CD4-positive, alpha-beta T cell treated with Interferon gamma for 1 hour (primary cell): ENCODE data around the gene BSCL2.
"Not testable (repeated sequence)": the region's sequence is repeated elsewhere in the genome, so short reads cannot be mapped to it uniquely, and the experiment has no call there.

Experiments
- DNase-seq: peaks from one replicate; pipeline ENCODE4 v3.0.0-alpha.2; 2020

Gene BSCL2

DNA sequence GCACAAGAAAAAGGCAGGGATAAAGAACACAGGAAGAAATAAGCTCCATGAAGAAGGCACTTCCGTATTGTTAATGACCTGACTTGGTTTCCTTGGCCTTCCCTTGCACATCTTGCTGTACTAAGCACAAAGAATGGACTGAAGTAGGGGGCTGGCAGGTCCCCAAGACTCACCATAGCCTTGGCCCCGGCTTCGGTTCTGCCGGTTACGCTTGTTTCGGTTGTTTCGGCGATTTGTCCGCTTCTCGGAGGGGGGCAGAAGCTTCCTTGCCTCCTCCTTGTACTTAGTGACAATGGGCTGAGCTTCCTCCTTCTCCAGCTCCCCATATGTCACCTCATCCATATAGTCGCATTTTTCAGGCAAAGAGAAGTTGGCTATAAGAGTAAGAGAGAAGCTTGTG is 9.6 kb upstream of the BSCL2 start:
- no peak for DNase-seq

DNA sequence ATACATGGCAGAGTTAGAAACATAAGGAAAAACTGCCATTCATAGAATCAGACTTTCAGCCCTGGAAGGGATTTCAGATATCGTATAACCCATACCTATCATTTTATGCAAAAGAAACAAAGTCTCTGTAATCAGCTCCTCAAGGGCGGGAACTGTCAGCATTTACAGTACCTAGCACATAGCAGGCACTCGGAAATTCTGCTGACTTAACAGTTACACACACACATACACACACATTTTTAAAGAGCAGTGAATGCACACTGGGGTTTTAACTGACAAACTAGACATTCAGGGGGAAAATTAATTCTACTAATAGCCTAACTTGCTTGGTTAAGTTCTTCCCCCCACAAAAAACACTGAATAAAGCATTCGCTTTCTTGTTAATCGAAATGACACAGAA is 9.0 kb upstream of the BSCL2 start:
- DNase-seq = no peak

DNA sequence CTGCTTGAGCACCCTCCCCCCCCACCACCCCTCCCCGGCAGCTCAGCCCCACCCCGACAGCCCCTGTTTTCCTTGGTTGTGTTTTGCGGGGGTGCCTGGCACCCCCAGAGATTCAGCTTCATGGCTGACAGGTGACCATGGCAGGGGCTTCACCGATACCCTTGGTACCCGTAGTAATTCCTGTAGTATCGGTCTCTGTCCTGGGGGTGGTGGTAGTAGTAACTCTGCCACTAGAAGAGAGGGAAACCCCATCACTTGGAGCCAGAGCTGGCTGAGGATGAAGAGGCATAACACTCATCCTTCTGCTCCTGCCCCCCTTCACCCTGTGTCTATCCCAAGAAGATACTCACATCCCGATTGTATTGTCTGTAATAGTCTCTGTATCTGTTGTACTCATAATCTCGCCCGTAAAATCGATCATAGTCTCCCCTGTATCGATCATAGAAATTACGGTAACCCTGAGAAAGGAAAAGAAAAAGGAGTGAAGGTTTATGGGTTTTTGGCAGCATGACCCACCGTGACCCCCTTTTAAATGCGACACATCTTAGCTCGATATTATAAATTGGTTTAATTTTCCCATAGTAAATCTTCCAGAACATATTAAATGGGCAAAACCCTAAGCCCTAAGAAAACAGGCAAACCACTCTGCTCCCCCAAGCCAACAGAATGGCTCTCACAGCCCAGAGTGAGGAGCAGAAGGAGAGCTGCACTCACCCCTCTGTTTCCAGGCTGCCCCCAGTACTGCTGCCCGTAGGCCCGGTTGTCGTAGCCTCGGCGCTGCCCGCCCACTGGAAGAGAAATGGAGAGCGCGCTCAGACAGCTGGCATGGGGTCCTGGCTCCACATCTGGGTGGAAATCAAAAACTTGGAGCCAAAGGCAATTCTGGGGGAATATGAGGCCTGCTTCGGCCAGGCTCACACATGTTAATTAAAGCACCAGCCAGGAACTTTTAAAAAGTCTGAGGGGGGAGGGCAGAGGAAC is 8.2 kb upstream of the BSCL2 start:
- DNase-seq = no peak

DNA sequence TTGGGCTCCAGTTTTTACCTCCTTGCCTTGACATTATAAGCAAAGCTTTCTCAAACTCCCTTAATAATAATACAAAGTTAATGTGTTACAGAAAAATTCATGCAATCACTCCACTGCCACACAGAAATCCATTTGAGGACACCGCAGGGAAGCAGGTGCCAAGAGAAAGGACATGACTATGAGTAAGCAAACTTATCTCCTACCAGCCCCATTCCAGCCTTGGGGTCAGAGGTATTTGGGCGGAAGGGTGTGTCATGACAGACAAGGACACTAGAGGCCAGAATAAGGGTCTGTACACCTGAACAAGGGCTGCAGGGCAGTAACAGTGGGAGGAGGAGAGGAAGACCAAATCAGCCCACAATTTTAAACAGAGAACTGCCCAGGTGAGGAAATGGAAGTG is 6.1 kb upstream of the BSCL2 start:
- DNase-seq = no peak

DNA sequence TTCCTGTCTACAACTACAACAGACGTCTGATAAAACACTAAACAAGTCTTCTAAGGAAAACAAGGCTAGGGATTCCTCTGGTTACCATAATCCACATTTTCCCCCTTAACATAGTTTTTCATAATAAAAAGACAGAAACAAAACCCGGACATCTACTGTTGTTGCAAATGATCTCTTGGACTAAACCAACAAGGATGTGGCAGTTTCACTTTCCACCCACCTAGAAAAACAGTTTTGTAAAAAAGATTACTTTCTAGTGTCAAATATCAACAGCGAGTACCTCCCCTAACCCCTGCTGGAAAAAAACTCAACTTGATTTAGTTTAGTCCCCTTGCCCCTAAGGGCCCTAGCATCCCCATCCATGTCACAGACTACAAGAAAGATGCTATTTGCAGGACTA is 5.6 kb upstream of the BSCL2 start:
- DNase-seq = no peak

DNA sequence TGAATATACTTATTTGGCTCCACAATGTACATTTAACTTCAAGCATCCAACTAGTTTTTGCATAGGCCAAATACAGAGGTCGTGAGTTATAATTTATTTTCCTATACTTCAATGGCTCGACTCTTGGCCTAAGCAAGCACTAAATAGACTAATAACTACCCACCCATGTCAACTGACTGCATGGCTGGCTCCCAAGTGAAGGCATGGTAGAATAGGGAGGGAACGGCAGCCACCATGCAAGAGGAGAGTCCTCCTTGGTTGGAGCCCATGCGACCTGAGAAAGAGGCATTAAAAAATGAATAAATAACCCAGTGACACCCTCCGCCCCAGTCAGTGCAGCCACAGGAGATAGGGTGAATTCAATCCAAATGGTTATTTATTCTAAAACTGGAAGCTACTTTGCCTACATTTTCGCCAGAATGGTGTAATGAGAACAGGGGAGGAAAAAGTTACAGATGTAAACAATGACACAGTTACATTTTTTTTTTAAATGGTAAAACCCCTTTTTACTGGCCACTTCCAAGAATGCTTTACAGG is 5.1 kb upstream of the BSCL2 start:
- no peak for DNase-seq

DNA sequence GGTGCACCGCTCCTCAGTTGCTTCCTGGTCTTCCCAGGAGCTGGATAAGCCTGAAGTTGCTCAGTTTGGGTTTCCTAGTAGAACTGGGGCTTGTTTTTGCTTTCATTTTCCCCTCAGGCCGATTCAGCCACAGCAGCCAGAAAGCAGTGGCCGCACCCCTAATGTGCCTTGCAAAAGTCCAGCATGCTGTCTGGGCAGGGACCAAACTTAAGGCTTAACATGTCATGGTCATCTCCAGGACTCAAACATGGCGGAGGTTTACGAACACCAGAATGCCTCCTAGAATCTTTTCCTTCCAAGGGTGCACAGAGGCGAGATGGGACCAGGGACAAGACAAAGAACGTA is 2.7 kb upstream of the BSCL2 start:
- no peak for DNase-seq

DNA sequence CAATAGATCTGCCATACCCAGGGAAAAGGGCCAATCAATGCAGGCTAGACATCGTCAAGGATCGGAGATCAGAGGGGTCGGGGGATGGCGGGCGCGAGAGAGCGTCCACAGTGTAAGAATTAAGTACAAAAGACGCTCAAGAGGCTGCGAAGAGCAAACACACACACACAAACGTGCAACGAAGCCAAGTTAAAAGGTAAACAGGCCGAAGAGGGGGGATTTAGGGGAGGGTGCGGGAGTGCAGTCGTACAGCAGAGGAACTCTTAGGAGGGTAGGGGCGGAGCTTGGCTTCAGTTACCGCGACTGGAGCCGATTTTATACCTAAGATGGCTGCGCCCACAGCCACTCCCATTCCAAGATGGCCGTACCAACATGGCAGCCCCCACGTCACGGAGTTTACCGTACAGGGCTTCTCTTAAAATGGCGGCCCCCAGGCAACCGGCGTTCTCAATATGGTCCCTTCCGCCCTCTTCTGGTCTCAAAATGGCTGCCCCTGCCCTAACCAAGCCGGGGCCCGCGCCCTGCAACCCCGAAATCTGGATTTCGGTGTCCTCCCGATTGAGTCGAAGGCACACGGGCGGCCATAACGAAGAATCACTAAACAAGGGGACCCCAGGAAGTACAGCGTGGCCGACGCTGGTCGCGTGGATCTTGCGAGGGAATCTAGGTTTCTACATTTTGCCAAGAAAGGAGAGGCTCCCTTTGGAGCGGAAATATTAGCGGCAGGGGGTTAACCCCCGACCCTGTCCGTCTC is 2.2 kb upstream of the BSCL2 start:
- DNase-seq = peak; percentile 98

DNA sequence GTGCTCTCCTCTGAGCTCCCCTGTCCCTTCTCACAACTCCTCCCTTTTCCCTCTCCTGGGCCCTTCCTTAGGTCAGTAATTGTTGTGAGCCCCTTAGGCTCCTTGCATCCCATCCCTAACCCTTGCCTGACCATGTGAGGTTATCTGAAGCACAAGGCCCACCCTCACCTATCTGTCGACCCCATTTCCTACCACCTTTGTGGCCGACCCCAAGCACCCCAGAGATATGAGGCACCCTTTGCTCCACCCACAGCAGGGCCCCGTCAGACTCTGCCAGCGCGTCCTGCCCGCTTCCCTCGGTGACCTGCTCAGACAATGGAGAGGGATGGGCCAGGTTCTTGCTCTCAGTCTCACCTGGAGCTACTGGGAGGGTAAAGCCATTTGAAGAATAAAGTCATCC is 1.6 kb upstream of the BSCL2 start:
- DNase-seq = peak; percentile 35

DNA sequence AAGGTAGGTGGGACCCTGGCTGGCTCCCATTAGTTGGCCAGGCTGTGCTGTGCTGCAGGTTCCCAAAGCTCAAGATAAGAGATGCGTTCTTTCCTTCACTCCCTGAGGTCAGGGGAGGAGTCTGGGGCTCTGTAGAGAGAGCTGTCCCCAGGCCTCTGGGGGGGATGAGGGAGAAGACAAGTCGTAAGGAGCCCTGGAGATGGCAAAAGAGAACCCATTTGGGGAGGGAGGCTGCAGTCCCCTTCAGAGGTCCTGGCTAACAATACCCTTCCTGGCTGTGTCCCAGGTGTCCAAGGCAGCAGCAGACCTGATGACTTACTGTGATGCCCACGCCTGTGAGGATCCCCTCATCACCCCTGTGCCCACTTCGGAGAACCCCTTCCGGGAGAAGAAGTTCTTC is 1.2 kb upstream of the BSCL2 start:
- no peak for DNase-seq

DNA sequence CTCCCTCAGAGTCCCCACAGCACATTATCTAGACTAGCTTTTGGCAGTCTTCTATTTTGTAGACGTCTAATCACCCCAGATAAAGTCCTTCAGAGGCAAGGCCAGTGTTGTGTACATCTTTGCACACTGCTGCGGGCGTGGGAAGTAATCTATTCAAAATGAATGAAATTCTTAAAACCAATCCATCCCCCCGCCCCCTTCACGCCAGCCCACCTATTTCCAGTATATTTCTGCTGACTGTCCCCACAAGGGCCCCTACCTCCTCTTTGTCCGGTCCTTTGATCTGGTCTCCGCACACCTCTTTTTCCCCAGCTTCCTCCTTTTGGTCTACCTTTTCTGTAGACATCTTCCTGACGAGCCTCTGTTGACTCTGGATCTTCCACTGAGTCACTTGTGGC is 375 bp downstream of the BSCL2 start:
- DNase-seq = no peak

DNA sequence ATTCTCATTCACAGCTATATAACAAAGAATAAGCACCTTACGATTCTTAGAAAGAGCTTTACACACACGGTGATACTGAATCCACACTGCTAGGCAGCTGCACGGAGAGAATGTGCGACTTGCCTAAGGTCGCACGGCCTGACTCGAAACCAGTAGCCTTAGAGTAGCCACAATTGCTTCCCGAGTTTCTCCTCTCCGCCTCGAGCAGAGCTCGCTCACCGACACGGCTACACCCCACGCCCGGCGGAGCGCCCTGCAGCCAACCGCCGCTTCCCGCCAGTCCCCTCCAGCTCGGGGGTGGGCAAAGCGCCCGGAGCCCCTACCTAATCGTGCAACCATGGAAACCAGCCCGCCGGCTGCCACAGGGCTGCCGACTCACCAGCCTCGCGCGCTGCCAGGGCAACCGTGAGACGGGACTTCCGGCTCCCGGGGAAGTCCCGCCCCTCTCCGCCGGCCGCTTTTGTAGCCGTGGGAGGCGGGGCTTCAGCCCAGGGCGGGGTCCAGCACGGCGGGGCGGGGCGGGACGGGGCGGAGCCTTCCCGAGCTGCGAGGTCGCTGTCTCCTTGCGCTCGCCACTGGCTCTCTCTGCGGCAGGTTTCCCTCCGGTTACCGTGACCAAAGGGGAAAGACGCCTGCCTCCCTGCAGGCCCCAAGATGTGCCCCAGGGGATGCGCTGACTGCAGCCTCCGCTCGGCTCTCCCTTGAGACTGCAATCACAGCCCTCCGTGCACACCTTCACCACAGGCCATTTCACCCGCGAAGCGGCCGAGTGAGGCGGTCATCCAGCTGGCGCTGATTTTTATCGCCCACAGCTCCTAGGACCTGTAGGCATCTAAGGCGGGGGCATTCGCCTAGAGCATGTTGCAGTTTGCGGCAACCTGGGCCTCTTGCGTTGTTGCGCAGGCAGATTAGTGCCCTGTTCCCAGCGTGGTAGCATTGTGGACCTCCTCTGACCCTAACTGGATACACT is 1.1 kb downstream of the BSCL2 start:
- DNase-seq = peak; percentile 93

DNA sequence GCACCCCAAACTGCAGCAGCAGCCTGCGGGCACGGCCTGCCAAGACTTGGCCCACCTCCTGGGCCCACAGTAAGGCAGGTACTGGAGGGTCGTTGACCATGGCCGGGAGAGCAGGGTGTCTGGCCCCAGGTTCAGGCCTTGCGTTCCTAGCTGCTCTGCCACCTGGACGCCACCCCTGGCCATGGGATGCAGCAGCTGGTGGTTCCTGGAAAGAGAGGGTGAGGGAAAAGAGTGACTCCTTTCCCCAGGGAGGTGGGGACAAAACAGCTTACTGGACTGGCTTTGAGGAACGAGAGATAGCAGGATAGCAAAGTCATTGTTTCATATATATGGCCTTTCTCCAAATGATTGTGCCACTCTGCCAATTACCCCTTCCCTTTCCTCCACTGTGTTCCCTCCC is 1.8 kb downstream of the BSCL2 start:
- DNase-seq = no peak

DNA sequence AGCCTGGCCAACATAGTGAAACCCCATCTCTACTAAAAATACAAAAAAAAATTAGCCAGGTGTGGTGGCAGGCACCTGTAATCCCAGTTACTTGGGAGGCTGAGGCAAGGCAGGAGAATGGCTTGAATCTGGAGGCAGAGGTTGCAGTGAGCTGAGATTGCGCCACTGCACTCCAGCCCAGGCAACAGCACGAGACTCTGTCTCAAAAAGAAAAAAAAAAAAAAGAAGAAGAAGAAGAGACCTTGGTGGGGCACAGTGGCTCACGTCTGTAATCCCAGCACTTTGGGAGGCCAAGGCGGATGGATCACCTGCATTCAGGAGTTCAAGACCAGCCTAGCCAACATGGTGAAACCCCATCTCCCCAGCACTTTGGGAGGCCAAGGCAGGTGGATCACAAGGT is 3.3 kb downstream of the BSCL2 start:
- DNase-seq = not testable (repeated sequence)

DNA sequence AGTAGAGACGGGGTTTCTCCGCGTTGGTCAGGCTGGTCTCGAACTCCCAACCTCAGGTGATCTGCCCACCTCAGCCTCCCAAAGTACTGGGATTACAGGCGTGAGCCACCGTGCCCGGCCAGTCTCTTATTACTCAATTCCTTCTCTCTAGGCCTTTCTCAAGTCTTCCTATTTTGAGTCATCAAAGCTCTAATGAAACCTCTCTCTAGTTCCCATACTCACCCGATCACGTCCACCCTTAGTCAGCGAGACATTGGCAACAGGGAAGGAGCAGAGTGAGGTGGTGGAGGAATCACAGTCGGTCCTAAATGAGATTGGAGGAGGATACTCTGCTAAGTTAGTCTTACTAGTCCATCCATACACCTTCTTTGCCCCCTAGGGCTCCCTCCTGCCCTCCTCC is 5.0 kb downstream of the BSCL2 start:
- DNase-seq = peak; percentile 22

DNA sequence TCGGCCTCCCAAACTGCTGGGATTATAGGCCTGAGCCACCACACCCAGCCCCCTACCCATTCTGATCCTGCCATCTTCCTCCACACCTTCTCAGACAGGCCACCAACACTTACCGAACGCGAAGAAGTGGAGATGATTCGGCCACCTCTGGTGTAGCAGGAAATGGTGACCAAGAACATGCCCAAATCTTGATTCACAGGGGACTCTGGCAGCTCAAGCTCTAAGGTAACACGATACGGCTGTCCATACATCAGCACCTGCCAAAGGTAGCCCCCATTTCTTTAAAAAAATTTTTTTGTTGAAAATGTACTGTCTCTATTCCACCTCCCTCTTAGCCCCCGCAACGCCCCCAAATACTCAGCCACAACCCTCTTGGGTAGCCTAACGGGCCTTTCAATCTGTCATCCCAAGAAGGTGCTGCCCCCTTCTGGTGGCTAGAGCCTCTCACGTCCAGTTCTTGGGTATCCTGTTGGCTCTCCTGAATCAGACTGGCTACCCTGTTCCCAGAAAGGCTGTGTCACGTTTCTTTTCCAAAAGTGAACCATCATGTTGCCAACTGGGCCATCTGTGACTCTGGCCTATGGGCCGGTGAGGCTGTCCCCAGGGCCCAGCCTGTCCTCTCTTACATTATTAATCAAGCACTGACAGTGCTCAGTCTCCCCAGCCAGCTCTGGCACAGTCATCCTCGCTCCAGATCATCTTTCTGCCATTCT is 12.6 kb downstream of the BSCL2 start:
- DNase-seq = peak; percentile 74

DNA sequence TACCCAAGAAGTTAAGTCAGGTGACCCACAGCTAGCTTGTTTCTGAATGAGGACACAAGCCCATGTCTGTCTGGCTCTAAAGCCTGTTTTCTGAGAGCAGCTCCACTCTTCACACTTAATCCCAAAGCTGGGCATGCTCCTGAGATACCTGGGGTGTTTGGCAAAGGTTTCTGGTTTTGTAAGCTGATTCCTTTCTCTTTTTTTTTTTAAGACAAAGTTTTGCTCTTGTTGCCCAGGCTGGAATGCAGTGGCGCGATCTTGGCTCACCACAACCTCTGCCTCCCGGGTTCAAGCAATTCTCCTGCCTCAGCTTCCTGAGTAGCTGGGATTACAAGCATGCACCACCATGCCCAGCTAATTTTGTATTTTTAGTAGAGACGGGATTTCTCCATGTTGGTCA is 13.6 kb downstream of the BSCL2 start:
- not testable (repeated sequence) for DNase-seq

DNA sequence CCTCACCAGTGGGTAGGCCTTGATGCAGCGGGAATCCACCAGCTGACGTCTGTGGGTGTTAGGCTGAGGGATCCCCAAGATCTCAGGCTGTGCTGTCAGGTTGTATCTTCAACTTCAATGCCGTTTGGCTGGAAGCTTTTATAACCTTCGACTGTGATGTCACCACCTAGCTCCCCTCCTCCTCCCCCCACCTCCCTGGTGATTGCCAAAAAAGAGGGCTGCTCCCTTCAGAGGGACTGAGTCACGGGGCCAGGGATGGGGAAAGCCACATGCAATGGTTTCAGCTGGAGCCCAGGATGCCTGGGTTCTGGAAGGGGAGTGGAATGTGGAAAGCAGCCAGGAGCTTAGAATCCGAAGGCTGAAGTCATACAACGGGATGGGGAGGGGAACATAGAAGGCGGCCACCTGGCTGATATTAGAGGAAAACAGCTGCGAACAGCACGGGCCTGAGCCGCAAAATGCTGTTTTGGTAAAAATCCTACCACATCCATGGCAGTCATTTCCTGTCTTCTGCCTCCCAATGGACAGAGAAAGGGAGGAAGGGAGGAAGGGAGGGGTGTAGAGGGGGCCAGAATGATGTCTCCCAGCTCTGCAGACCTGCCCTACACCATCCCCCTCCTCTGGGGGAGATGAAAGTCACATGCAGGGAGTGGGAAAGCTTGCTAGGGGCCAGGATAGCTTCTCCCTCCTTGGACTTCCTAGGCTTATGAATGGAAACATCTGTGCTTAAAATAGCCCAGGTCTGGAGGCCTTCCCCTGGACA is 17.6 kb downstream of the BSCL2 start, which contains the start of gene LRRN4CL:
Gene LRRN4CL, minus strand, starts transcription at position 110 of the 763 bp plus-strand sequence. CDS start 1,022 bp downstream, outside the sequence.
- no peak for DNase-seq

DNA sequence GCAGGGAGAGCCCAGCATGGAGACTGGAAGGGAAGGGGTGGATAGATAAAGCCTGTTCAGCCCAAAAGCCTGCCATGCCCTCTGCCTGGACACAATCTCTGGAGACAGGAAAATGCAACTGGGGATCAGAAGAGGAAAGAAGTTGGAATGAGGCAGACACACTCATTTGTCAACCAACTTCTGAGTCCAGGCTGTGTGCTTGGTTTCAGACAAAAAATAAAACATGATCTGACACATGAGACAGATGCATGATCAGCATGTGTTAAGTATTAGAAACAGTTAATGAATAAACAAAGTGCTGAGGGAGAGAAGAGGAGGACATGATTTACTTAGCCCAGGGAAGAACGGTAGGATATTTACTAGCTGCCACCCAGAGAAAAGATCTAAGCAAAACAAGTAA is 18.7 kb downstream of the BSCL2 start:
- no peak for DNase-seq

DNA sequence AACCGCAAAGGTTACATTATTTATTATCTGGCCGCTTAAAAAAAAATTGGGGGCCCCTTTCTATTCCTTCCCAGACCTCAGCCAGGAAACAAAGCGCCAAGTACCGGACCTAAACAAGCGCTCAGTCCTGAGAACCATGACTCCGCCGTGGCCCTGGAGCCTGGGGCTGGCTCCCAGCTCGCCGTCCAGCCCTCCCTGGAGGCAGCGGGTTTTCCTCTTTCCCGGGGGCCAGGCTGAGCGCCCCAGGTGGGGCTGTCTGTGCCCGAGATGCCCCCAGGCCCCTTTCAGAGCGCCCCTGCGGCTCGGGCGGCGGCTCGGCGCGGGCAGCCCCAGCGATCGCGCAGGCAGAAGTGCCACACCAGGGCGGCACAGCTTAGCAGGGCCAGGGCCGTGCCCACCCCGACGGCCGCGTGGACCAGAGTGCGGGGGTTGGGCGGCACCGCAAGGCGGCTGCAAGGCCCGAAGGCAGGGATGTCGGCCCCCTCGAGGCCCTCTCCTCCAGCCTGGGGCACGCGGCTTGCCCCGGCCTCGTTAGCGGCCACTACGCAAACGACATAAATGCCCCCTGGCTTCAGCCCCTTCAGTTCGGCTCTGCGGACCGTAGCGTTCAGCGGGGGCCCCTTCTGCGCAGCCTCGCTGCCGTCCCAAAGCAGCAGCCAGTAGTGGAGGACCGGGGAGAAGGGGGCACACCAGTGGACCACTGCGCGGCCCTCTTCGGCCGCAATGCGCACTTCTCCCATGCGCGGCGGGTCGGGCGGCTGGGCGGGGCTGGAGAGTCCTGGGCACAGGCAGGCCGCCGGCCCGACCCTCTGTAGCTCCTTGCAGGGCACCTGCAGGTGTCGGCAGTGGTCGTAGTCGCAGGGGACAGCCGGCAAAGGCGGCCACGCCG is 19.5 kb downstream of the BSCL2 start:
- no peak for DNase-seq
